BJ (cell line): ENCODE measurements around the gene ARHGAP26. TPM values are rescaled to one million over a fixed set of nuclear protein-coding genes. Genes with fewer than 3 reads are reported as not detected.

Experiments
- CTCF ChIA-PET: fragments of 350-600 bp; formaldehyde crosslinking; extraction: SDS; loops from one replicate; lab custom pipeline; 2021; ENCODE audit warnings: antibody characterized with exemption, inconsistent platforms; lab: Yijun Ruan, JAX
- POLR2A ChIA-PET: fragments of 300-600 bp; sonication (Branson Sonifier 250); formaldehyde crosslinking; extraction: SDS; loops from one replicate; lab custom pipeline; 2021; ENCODE audit warnings: antibody characterized with exemption; lab: Charles Lee
- DNase-seq: peaks from one replicate; pipeline ENCODE4 v3.0.0-alpha.2; 2011; ENCODE audit warnings: low read depth
- H3K27me3 ChIP-seq: 2 replicates; pipeline ENCODE4 v1.6.0; 2011; ENCODE audit warnings: low read length; ENCODE audit not compliant: control insufficient read depth, insufficient read depth
- H3K36me3 ChIP-seq: 2 replicates; pipeline ENCODE4 v1.5.1; 2011; ENCODE audit warnings: low read length; ENCODE audit not compliant: control insufficient read depth, insufficient read depth
- H3K4me3 ChIP-seq: 2 replicates; pipeline ENCODE4 v1.5.1; 2011; ENCODE audit warnings: low read depth, mild to moderate bottlenecking, control low read depth, low read length
- CTCF ChIP-seq: IDR thresholded peaks from 2 replicates; pipeline ENCODE4 v1.5.1; 2011; ENCODE audit warnings: low read depth, mild to moderate bottlenecking, control low read depth, inconsistent platforms, low read length, moderate library complexity; ENCODE audit not compliant: insufficient read depth
- polyA plus RNA-seq: library from polyadenylated mRNA; depleted of rRNA; stranded (reverse); fragments of >200 nt; gene quantifications from 2 replicates; pipeline ENCODE4 v1.2.3, GENCODE V29; 2011

ARHGAP26 gene
- polyA plus RNA-seq, 1 experiment: 4.8 TPM

DNA sequence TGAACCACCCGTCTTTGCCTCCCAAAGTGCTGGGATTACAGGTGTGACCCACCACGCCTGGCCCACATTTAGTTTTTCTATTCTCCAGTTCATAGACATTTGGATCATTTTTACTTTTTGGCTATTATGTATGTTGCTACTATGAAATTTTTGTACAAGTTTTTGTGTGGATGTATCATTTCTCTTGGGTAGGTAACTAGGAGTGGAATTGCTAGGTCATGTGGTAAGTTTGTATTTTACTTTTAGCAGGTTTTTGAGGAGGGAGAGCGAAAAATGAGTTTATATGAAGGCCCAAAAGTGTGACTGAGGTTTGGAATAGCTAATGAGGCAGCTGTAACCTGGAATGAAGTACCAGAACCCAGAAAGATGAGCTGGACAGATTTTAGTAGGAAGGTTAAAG is 35.2 kb downstream of the ARHGAP26 start:
- Histone ChIP-seq H3K27me3 (peaks cover 2% of the 10 kb centered on the region; the same call in 1 of the 2 replicates), H3K36me3 (no peaks in the 10 kb centered on the region), H3K4me3 (no peak overlapping the region)
- DNase-seq: no peak
- ChIA-PET CTCF (no interaction called here), POLR2A (no interaction called here)
- TF ChIP-seq CTCF: no peak

DNA sequence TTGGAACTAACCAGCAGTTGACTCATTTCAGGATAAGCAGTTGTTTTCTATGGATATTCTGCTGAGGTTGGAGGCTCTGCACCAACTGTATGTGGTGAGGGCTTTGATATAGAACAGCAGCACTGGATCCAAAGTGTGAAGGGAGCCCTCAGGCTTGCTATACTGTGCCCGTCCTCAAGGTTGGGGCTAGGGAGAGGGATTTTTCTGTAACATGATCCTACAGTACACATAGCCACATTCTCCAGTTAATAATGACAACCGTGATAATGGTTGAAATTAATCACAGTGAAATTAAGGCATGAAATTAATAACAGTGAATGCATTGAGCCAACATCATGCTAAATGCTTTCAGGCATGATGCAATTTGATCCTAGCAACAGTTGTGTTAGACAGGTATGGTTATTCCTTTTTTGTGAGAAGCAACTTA is 36.7 kb downstream of the ARHGAP26 start:
- Histone ChIP-seq H3K36me3 (no peaks in the 10 kb centered on the region), H3K4me3 (no peak overlapping the region), H3K27me3 (peaks cover 2% of the 10 kb centered on the region; the same call in 1 of the 2 replicates)
- no peak for DNase-seq
- no peak for TF ChIP-seq CTCF
- POLR2A ChIA-PET: no interaction called here
- CTCF ChIA-PET: no interaction called here

GRCh38 chr5:142807372-142807911 is 37.3 kb downstream of the ARHGAP26 start:
- Histone ChIP-seq H3K4me3 (no peak overlapping the region), H3K36me3 (no peaks in the 10 kb centered on the region), H3K27me3 (peaks cover 2% of the 10 kb centered on the region; the same call in 1 of the 2 replicates)
- DNase-seq: no peak
- no peak for TF ChIP-seq CTCF
- POLR2A ChIA-PET: no interaction called here
- CTCF ChIA-PET: interaction anchor here (0.7 kb wide), 1 partner anchor 35 kb away, joined by 3 read pairs; no protein-coding TSS in a partner anchor

DNA sequence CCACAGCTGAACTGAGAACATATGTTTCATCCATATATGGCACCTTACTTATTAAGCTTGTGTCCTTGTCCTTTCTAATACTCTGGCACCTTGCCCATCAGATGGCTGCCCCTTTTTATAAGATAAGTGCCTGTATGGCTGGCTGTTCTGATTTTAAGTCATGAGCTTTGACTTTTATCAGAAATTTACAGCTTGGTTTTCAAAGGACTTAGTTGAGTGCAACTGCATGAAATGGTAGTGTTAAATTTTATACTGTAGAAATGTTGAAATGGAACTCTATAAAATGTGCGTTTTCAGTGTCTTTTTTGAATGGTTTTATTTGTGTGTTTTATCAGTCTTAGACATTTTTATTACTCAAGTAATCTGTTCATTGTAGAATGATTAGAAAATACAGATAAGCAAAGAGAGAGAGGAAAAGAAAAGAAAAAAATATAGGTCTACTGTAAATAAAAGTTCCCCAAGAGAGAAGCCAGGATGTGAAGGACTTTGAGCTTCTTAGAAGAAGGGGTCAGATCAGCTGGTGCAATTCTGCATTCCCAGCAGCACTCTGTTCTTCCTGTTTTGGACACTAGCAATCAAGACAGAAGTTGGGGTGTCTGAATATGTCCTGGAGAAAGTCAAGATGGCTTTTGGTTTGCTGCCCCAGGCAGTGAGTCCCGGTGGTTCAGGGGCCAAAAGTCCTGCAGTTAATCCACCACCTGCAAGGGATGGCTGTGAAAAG is 38.9 kb downstream of the ARHGAP26 start:
- no peak for TF ChIP-seq CTCF
- H3K36me3 ChIP-seq: no peaks in the 10 kb centered on the region
- DNase-seq: no peak
- H3K4me3 ChIP-seq: no peak overlapping the region
- CTCF ChIA-PET: interaction anchor here (1.0 to 2.2 kb wide), 4 partner anchors 10 to 96 kb away, joined by 3 to 6 read pairs (median 3); no protein-coding TSS in a partner anchor
- H3K27me3 ChIP-seq: peaks cover 2% of the 10 kb centered on the region; the same call in 1 of the 2 replicates
- POLR2A ChIA-PET: no interaction called here

DNA sequence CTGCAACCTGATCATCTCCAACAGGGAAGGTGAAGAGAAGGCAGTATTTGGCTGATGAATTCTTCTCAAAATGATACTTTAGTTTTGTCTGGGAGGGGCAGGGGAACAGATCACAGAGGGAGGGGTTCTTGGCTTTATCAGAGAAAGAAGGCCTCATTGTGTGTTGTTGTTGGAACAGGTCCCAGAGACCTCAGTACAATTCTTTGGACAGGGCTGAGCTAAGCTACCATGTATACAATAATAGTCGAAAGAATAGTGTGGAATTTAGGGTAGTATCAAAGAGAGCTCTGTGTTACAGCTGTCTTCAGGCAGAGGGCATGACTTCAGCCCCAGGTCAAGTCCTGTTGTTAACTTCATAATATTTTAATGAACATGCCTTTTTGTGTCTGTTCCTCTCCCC is 39.9 kb downstream of the ARHGAP26 start:
- POLR2A ChIA-PET: no interaction called here
- Histone ChIP-seq H3K27me3 (peaks cover 2% of the 10 kb centered on the region; the same call in 1 of the 2 replicates), H3K36me3 (no peaks in the 10 kb centered on the region), H3K4me3 (no peak overlapping the region)
- CTCF ChIA-PET: interaction anchor here (2.2 kb wide), 1 partner anchor 97 kb away, joined by 6 read pairs; no protein-coding TSS in a partner anchor
- no peak for DNase-seq
- TF ChIP-seq CTCF: no peak
